ENCODE data around the gene PACRG.

PACRG gene

GRCh38 chr6:163241683-163242082 is 513.9 kb downstream of the PACRG start:
- no peak for DNase-seq (ENCODE audit: low spot score)
- H3K4me3 ChIP-seq (ENCODE audit: severe bottlenecking), result no peak overlapping the region
- no peaks in the 10 kb centered on the region for H3K27me3 ChIP-seq (ENCODE audit: insufficient read depth, poor library complexity, severe bottlenecking)
- H3K9me3 ChIP-seq (ENCODE audit: severe bottlenecking), result no peaks in the 10 kb centered on the region
- TF ChIP-seq CTCF (IDR thresholded peaks at IDR 0.05; ENCODE audit: poor library complexity, severe bottlenecking), result no peak
- H3K4me1 ChIP-seq (ENCODE audit: insufficient read depth, poor library complexity, severe bottlenecking), result no peaks in the 10 kb centered on the region
- no peaks in the 10 kb centered on the region for H3K36me3 ChIP-seq (ENCODE audit: low read depth)
- no peak overlapping the region for H3K27ac ChIP-seq (ENCODE audit: poor library complexity, severe bottlenecking)
- no peak for ATAC-seq (ENCODE audit: low read depth)

GRCh38 chr6:163243083-163243482 is 515.3 kb downstream of the PACRG start:
- TF ChIP-seq CTCF (IDR thresholded peaks at IDR 0.05; ENCODE audit: poor library complexity, severe bottlenecking), result no peak
- H3K27ac ChIP-seq (ENCODE audit: poor library complexity, severe bottlenecking), result no peak overlapping the region
- no peaks in the 10 kb centered on the region for H3K4me1 ChIP-seq (ENCODE audit: insufficient read depth, poor library complexity, severe bottlenecking)
- ATAC-seq (ENCODE audit: low read depth), result no peak
- no peaks in the 10 kb centered on the region for H3K36me3 ChIP-seq (ENCODE audit: low read depth)
- no peak for DNase-seq (ENCODE audit: low spot score)
- no peak overlapping the region for H3K4me3 ChIP-seq (ENCODE audit: severe bottlenecking)
- no peaks in the 10 kb centered on the region for H3K9me3 ChIP-seq (ENCODE audit: severe bottlenecking)
- no peaks in the 10 kb centered on the region for H3K27me3 ChIP-seq (ENCODE audit: insufficient read depth, poor library complexity, severe bottlenecking)

- no peak overlapping the region for H3K4me3 ChIP-seq (ENCODE audit: severe bottlenecking)
- no peak for ATAC-seq (ENCODE audit: low read depth)
- no peaks in the 10 kb centered on the region for H3K9me3 ChIP-seq (ENCODE audit: severe bottlenecking)
- no peaks in the 10 kb centered on the region for H3K27me3 ChIP-seq (ENCODE audit: insufficient read depth, poor library complexity, severe bottlenecking)
- H3K36me3 ChIP-seq (ENCODE audit: low read depth), result no peaks in the 10 kb centered on the region
- no peak for DNase-seq (ENCODE audit: low spot score)
- TF ChIP-seq CTCF (IDR thresholded peaks at IDR 0.05; ENCODE audit: poor library complexity, severe bottlenecking), result no peak
- H3K4me1 ChIP-seq (ENCODE audit: insufficient read depth, poor library complexity, severe bottlenecking), result no peaks in the 10 kb centered on the region
- H3K27ac ChIP-seq (ENCODE audit: poor library complexity, severe bottlenecking), result no peak overlapping the region
Measured at GRCh38 chr6:163243692-163244589, 516.2 kb downstream of the PACRG start.

- ATAC-seq (ENCODE audit: low read depth), result no peak
- Histone ChIP-seq H3K4me1 (ENCODE audit: insufficient read depth, poor library complexity, severe bottlenecking) (no peaks in the 10 kb centered on the region), H3K36me3 (ENCODE audit: low read depth) (no peaks in the 10 kb centered on the region), H3K4me3 (ENCODE audit: severe bottlenecking) (no peak overlapping the region), H3K9me3 (ENCODE audit: severe bottlenecking) (no peaks in the 10 kb centered on the region), H3K27me3 (ENCODE audit: insufficient read depth, poor library complexity, severe bottlenecking) (no peaks in the 10 kb centered on the region), H3K27ac (ENCODE audit: poor library complexity, severe bottlenecking) (no peak overlapping the region)
- TF ChIP-seq CTCF (IDR thresholded peaks at IDR 0.05; ENCODE audit: poor library complexity, severe bottlenecking), result no peak
- no peak for DNase-seq (ENCODE audit: low spot score)
Measured at GRCh38 chr6:163248051-163248450, 520.3 kb downstream of the PACRG start.

- H3K4me1 ChIP-seq (ENCODE audit: insufficient read depth, poor library complexity, severe bottlenecking), result no peaks in the 10 kb centered on the region
- H3K4me3 ChIP-seq (ENCODE audit: severe bottlenecking), result no peak overlapping the region
- TF ChIP-seq CTCF (IDR thresholded peaks at IDR 0.05; ENCODE audit: poor library complexity, severe bottlenecking), result no peak
- ATAC-seq (ENCODE audit: low read depth), result no peak
- H3K36me3 ChIP-seq (ENCODE audit: low read depth), result no peaks in the 10 kb centered on the region
- DNase-seq (ENCODE audit: low spot score), result no peak
- no peaks in the 10 kb centered on the region for H3K27me3 ChIP-seq (ENCODE audit: insufficient read depth, poor library complexity, severe bottlenecking)
- no peaks in the 10 kb centered on the region for H3K9me3 ChIP-seq (ENCODE audit: severe bottlenecking)
- H3K27ac ChIP-seq (ENCODE audit: poor library complexity, severe bottlenecking), result no peak overlapping the region
Measured at GRCh38 chr6:163249651-163250101, 521.9 kb downstream of the PACRG start.
